H1 (cell line): ENCODE data around the gene FHIT. TPM values are rescaled to one million over a fixed set of nuclear protein-coding genes. Genes with fewer than 3 reads are reported as not detected.

Source experiments
- polyA plus RNA-seq, 7 experiments: library from polyadenylated mRNA; depleted of rRNA in 3 of 7; stranded (reverse) in 5 of 7; unstranded in 2 of 7; fragments of >200 nt in 5 of 7; fragments of 200-250 nt in 2 of 7; gene quantifications; 1 replicate in 5 of 7; 2 replicates in 1 of 7; 4 replicates in 1 of 7; pipeline versions ENCODE4 v1.2.1 to v1.2.3, GENCODE V29; 2011 to 2013; ENCODE audit warnings: missing spikeins in 2 of 7, mixed read lengths in 2 of 7
- total RNA-seq: library from RNA; stranded (reverse); fragmentation: NEBNext Ultra II Directional; extraction: Animal tissue kit (Norgen Biotek cat#: 25700); gene quantifications from 2 replicates; pipeline ENCODE4 v1.2.1, GENCODE V29; 2021
- TF ChIP-seq, protein P1 (sequence below): fragments of 300-600 bp; sonication (generic); IDR thresholded peaks from 2 replicates; pipeline ENCODE4 v1.7.1; 2012; ENCODE audit warnings: low read length, moderate library complexity, mild to moderate bottlenecking, inconsistent platforms; ENCODE audit not compliant: insufficient replicate concordance

FHIT gene
- total and polyA plus RNA-seq, 2 of the 8 experiments (the other 6 are each of a cell fraction or from before 2014, with no cell fraction given): 1.2 to 3.2 TPM

DNA sequence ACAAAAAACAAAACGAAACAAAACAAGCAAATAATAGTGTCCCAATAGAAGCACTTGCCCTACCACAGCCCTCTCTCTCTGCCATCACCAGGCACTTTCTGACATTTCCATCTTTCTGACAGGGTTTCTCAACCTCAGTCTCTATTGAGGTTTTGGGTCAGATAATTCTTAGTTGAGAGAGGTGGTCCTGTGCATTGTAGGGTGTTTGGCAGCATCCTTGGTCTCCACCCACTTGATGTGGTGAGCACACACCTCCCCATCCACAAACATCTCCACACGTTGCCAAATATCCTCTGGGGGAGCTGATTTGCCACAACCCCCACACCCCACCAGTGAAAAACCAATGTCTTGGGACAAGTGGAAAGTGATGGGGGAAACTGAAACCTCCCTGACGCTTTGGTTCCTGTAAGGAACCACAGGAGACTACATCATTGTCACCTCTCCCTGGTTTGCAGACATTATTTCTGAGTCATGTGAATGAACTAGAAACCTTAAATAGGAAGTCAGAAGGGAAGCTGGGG, 1467.7 kb downstream of the FHIT start (continued):
- TF ChIP-seq, protein P1, sequence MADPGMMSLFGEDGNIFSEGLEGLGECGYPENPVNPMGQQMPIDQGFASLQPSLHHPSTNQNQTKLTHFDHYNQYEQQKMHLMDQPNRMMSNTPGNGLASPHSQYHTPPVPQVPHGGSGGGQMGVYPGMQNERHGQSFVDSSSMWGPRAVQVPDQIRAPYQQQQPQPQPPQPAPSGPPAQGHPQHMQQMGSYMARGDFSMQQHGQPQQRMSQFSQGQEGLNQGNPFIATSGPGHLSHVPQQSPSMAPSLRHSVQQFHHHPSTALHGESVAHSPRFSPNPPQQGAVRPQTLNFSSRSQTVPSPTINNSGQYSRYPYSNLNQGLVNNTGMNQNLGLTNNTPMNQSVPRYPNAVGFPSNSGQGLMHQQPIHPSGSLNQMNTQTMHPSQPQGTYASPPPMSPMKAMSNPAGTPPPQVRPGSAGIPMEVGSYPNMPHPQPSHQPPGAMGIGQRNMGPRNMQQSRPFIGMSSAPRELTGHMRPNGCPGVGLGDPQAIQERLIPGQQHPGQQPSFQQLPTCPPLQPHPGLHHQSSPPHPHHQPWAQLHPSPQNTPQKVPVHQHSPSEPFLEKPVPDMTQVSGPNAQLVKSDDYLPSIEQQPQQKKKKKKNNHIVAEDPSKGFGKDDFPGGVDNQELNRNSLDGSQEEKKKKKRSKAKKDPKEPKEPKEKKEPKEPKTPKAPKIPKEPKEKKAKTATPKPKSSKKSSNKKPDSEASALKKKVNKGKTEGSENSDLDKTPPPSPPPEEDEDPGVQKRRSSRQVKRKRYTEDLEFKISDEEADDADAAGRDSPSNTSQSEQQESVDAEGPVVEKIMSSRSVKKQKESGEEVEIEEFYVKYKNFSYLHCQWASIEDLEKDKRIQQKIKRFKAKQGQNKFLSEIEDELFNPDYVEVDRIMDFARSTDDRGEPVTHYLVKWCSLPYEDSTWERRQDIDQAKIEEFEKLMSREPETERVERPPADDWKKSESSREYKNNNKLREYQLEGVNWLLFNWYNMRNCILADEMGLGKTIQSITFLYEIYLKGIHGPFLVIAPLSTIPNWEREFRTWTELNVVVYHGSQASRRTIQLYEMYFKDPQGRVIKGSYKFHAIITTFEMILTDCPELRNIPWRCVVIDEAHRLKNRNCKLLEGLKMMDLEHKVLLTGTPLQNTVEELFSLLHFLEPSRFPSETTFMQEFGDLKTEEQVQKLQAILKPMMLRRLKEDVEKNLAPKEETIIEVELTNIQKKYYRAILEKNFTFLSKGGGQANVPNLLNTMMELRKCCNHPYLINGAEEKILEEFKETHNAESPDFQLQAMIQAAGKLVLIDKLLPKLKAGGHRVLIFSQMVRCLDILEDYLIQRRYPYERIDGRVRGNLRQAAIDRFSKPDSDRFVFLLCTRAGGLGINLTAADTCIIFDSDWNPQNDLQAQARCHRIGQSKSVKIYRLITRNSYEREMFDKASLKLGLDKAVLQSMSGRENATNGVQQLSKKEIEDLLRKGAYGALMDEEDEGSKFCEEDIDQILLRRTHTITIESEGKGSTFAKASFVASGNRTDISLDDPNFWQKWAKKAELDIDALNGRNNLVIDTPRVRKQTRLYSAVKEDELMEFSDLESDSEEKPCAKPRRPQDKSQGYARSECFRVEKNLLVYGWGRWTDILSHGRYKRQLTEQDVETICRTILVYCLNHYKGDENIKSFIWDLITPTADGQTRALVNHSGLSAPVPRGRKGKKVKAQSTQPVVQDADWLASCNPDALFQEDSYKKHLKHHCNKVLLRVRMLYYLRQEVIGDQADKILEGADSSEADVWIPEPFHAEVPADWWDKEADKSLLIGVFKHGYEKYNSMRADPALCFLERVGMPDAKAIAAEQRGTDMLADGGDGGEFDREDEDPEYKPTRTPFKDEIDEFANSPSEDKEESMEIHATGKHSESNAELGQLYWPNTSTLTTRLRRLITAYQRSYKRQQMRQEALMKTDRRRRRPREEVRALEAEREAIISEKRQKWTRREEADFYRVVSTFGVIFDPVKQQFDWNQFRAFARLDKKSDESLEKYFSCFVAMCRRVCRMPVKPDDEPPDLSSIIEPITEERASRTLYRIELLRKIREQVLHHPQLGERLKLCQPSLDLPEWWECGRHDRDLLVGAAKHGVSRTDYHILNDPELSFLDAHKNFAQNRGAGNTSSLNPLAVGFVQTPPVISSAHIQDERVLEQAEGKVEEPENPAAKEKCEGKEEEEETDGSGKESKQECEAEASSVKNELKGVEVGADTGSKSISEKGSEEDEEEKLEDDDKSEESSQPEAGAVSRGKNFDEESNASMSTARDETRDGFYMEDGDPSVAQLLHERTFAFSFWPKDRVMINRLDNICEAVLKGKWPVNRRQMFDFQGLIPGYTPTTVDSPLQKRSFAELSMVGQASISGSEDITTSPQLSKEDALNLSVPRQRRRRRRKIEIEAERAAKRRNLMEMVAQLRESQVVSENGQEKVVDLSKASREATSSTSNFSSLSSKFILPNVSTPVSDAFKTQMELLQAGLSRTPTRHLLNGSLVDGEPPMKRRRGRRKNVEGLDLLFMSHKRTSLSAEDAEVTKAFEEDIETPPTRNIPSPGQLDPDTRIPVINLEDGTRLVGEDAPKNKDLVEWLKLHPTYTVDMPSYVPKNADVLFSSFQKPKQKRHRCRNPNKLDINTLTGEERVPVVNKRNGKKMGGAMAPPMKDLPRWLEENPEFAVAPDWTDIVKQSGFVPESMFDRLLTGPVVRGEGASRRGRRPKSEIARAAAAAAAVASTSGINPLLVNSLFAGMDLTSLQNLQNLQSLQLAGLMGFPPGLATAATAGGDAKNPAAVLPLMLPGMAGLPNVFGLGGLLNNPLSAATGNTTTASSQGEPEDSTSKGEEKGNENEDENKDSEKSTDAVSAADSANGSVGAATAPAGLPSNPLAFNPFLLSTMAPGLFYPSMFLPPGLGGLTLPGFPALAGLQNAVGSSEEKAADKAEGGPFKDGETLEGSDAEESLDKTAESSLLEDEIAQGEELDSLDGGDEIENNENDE: no peak
